Breast epithelium (tissue), 4 donors: ENCODE data around the gene TBC1D22B. TPM values are rescaled to one million over a fixed set of nuclear protein-coding genes. Genes with fewer than 3 reads are reported as not detected.
"Not testable (repeated sequence)": the region's sequence is repeated elsewhere in the genome, so short reads cannot be mapped to it uniquely, and the experiment has no call there.

ENCODE experiments used
- DNase-seq, 2 donors: peaks; one replicate each; pipeline ENCODE4 v3.0.0-alpha.2; 2019; ENCODE audit warnings: low spot score in 2 of 2
- H3K27ac ChIP-seq, 2 donors: fragments of 200-600 bp; sonication (generic) in 1 of 2; one replicate each; pipeline ENCODE4 v1.5.1; 2016 to 2019; ENCODE audit warnings: mild to moderate bottlenecking in 1 of 2
- H3K27me3 ChIP-seq, 2 donors: fragments of 200-600 bp; sonication (generic) in 1 of 2; one replicate each; pipeline versions ENCODE4 v1.5.1 to v1.6.0; 2017 to 2019; ENCODE audit warnings: control low read depth in 1 of 2, mild to moderate bottlenecking in 1 of 2
- H3K36me3 ChIP-seq: fragments of 200-600 bp; one replicate; pipeline ENCODE4 v1.5.1; 2019
- H3K4me1 ChIP-seq, 2 donors: fragments of 200-600 bp; sonication (generic); one replicate each; pipeline ENCODE4 v1.5.1; 2016 to 2019; ENCODE audit warnings: control low read depth in 1 of 2
- H3K4me3 ChIP-seq, 3 donors: fragments of 200-600 bp; sonication (generic); 1 replicate in 2 of 3; 2 replicates in 1 of 3; pipeline ENCODE4 v1.5.1; 2016 to 2019; ENCODE audit warnings: mild to moderate bottlenecking in 3 of 3, moderate library complexity in 2 of 3
- H3K9me3 ChIP-seq, 2 donors: fragments of 200-600 bp; sonication (generic) in 1 of 2; one replicate each; pipeline ENCODE4 v1.5.1; 2016 to 2019; ENCODE audit warnings: control low read depth in 1 of 2
- CTCF ChIP-seq, 3 donors: fragments of 450-650 bp; IDR thresholded peaks; one replicate each; pipeline ENCODE4 v1.5.1; 2016 to 2017; ENCODE audit warnings: antibody characterized with exemption in 3 of 3, mild to moderate bottlenecking in 3 of 3, moderate library complexity in 3 of 3
- POLR2A ChIP-seq: fragments of 450-650 bp; IDR thresholded peaks from one replicate; pipeline ENCODE4 v1.6.1; 2016; ENCODE audit warnings: antibody characterized with exemption, mild to moderate bottlenecking, moderate library complexity
- POLR2AphosphoS5 ChIP-seq, 3 donors: sonication (generic); formaldehyde crosslinking; IDR thresholded peaks; one replicate each; pipeline ENCODE4 v1.6.1; 2017; ENCODE audit warnings: antibody characterized with exemption in 3 of 3
- intact Hi-C: fragments of 100-400 bp; cut with DNase I; formaldehyde crosslinking; loops from one replicate; pipeline ENCODE4 v1.15.1; 2023; ENCODE audit warnings: low total_unique reads
- total RNA-seq, 3 donors: library from RNA; depleted of rRNA; stranded (reverse); fragments of >200 nt; gene quantifications; one replicate each; pipeline ENCODE4 v1.1.0, GENCODE V29; 2016

The TBC1D22B gene
- total RNA-seq, 3 donors from 2014 or later = 5.8 to 12.4 (median 8.8) TPM

- H3K4me3 ChIP-seq = no peak overlapping the region
- no peaks in the 10 kb centered on the region for H3K9me3 ChIP-seq
- H3K36me3 ChIP-seq = no peaks in the 10 kb centered on the region
- no peaks in the 10 kb centered on the region for H3K4me1 ChIP-seq
- TF ChIP-seq POLR2A (no peak), CTCF (IDR thresholded peaks at IDR 0.05) (peak in 2 of 3 donors; percentile 35 to 41)
- intact Hi-C loops = no loop called here
- H3K27ac ChIP-seq = no peak overlapping the region
- no peaks in the 10 kb centered on the region for H3K27me3 ChIP-seq
- DNase-seq = no peak
These were observed 46.4 kb downstream of the TBC1D22B start for GRCh38 chr6:37303891-37304503.

- Histone ChIP-seq H3K9me3 (no peaks in the 10 kb centered on the region), H3K4me1 (no peaks in the 10 kb centered on the region), H3K36me3 (no peaks in the 10 kb centered on the region), H3K27ac (no peak overlapping the region), H3K27me3 (no peaks in the 10 kb centered on the region), H3K4me3 (no peak overlapping the region)
- no peak for DNase-seq
- intact Hi-C loops = no loop called here
- no peak for TF ChIP-seq POLR2A
- no peak for TF ChIP-seq CTCF (IDR thresholded peaks at IDR 0.05)
- TF ChIP-seq POLR2AphosphoS5 (IDR thresholded peaks at IDR 0.05) = no peak
These were observed 47.2 kb downstream of the TBC1D22B start for GRCh38 chr6:37304766-37305165.

DNA sequence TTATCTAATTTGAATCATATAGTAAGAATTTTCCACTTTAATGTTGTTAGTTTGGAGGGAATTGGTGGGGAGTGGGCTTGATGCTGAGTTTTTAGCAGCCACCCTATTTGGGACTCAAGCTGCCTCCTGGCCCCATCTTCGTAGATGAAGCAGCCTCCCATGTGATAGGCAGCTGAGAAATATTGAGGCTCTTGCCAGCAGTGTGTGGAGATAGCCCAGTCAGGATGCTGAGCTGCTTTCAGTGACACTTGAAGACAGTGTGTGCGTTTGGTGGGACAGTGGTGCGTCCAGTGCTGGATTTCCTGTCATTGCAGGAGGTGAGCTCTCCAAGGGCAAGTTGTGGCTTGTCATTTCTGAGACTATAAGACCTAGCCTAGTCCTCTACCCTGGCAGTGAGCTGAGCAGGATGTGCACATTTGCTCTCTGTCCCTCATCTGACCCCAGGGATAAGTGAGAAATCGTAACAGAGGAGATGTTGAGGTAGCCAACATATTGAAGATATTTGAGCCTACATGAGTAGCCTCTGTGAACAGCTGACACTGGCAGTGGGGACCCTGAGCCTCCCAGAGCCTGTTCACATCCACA is 48.4 kb downstream of the TBC1D22B start:
- TF ChIP-seq POLR2AphosphoS5 (IDR thresholded peaks at IDR 0.05) (no peak), CTCF (IDR thresholded peaks at IDR 0.05) (no peak), POLR2A (no peak)

DNA sequence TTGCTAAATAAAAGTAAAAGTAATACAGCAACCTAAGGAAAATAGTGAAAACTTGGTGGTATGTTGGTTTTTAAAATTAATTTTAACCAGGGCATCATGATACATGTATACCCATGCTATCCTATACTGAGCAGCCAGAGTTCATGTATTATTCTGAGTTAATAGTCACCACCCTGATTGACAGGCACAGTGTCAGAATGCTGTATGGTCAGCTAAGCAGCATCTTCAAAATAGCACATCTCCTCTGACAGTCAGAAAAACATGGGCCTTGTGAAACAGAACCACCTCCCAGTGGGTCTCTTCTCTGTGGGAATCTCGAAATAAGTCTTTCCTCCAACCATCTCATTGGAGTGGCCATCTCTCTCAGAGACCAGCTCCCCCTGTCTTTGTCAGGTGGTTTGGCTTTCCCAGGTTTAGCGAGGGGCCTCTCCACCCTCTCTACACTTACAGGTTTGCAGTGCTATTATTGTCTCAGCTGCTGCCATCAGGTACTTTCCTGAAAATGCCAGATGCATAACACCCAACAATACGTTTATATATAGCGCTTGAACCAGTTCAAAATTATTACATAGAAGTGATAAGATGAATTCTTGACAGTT is 49.2 kb downstream of the TBC1D22B start:
- intact Hi-C loops = no loop called here
- DNase-seq = no peak
- TF ChIP-seq POLR2AphosphoS5 (IDR thresholded peaks at IDR 0.05) = no peak
- TF ChIP-seq POLR2A = no peak
- no peak for TF ChIP-seq CTCF (IDR thresholded peaks at IDR 0.05)

More for the DNA sequence above, 48.4 kb downstream of the TBC1D22B start:
- intact Hi-C loops = no loop called here
- no peak overlapping the region for H3K4me3 ChIP-seq
- H3K36me3 ChIP-seq = no peaks in the 10 kb centered on the region
- no peaks in the 10 kb centered on the region for H3K4me1 ChIP-seq
- no peaks in the 10 kb centered on the region for H3K9me3 ChIP-seq
- DNase-seq = no peak
- H3K27ac ChIP-seq = no peak overlapping the region
- no peaks in the 10 kb centered on the region for H3K27me3 ChIP-seq

GRCh38 chr6:37307484-37307883 is 49.9 kb downstream of the TBC1D22B start:
- H3K4me3 ChIP-seq, intact Hi-C loops, H3K27me3 ChIP-seq, H3K9me3 ChIP-seq, DNase-seq, H3K4me1 ChIP-seq, H3K36me3 ChIP-seq: not testable (repeated sequence)
- peak overlapping the region; percentile 45 to 59 for H3K27ac ChIP-seq

More for the DNA sequence above, 49.2 kb downstream of the TBC1D22B start:
- Histone ChIP-seq H3K9me3 (no peaks in the 10 kb centered on the region), H3K36me3 (no peaks in the 10 kb centered on the region), H3K4me1 (no peaks in the 10 kb centered on the region), H3K4me3 (no peak overlapping the region), H3K27me3 (no peaks in the 10 kb centered on the region), H3K27ac (no peak overlapping the region)
